GM18498 (cell line): Measurements from ENCODE around the gene SYT8.
"Not testable (repeated sequence)": the region's sequence is repeated elsewhere in the genome, so short reads cannot be mapped to it uniquely, and the experiment has no call there.

ENCODE experiments used
- ATAC-seq: cut with Tn5 transposase; IDR thresholded peaks from one replicate; pipeline ENCODE4 v1.9.1; 2021; ENCODE audit warnings: mild to moderate bottlenecking, moderate library complexity; ENCODE audit not compliant: unreplicated experiment

The SYT8 gene

GRCh38 chr11:1870721-1871466 is 36.1 kb downstream of the SYT8 start:
- no peak for ATAC-seq

- ATAC-seq, result no peak
Measured at GRCh38 chr11:1871531-1871930, 36.7 kb downstream of the SYT8 start.

DNA sequence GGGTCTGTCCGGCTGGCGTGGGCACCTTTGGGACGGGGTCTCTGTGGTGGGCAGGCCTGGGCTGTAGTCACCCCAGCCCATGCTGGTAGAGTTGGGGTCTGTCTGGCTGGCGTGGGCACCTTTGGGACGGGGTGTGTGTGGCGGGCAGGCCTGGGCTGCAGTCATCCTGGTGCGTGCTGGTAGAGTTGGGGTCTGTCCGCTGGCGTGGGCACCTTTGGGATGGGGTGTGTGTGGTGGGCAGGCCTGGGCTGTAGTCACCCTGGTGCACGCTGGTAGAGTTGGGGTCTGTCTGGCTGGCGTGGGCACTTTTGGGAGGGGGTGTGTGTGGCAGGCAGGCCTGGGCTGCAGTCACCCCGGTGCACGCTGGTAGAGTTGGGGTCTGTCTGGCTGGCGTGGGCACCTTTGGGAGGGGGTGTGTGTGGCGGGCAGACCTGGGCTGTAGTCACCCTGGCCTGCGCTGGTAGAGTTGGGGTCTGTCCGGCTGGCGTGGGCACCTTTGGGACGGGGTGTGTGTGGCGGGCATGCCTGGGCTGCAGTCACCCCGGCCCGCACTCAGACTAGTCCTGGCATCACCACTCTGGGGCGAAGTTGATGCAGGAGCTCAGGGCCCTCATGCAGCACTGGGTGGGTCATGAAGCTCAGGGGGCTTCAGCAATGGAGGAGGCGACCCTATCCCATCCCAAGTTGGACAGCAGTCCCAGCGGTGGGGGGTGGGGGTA is 37.6 kb downstream of the SYT8 start:
- no peak for ATAC-seq

DNA sequence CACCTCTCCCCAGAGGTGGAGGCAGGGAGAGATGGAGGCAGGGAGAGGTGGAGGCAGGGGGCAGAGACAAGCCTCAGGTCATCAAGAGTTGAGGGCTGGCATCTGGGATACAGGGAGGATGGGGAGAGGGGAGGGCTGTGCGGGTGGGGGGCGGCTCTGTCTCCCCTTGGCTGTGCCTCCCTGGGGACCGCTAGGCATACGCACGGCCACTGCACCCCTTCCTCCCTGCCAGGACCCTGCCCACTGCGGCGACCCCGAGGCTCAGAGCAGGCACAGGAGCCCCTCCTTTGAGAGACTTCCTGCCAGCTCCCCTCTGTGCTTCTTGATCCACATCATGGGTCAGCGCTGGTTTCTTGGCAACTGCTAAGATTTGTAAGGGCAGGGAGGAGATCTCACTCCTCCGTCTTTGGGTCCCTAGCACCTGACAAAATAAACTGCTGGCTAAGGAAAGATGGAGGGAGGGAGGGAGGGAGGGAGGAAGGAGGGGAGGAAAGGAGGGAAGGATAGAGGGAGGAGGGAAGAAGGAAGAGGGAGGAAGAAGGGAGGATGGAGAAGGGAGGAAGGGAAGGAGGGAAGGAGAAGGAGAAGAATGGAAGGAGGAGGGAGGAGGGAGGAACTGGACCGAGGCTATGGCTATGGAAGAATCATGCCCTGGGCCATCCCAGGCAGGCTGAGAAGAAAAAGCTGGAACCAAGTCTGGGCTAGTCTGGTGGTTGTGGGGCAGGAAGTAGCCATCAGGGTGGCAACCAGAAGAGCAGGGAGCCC is 38.4 kb downstream of the SYT8 start:
- ATAC-seq, result no peak

GRCh38 chr11:1873813-1874150 is 39.0 kb downstream of the SYT8 start:
- not testable (repeated sequence) for ATAC-seq

- not testable (repeated sequence) for ATAC-seq
Measured at GRCh38 chr11:1874441-1875092, 39.8 kb downstream of the SYT8 start.

- ATAC-seq, result no peak
Measured at GRCh38 chr11:1875093-1875850, 40.5 kb downstream of the SYT8 start.

DNA sequence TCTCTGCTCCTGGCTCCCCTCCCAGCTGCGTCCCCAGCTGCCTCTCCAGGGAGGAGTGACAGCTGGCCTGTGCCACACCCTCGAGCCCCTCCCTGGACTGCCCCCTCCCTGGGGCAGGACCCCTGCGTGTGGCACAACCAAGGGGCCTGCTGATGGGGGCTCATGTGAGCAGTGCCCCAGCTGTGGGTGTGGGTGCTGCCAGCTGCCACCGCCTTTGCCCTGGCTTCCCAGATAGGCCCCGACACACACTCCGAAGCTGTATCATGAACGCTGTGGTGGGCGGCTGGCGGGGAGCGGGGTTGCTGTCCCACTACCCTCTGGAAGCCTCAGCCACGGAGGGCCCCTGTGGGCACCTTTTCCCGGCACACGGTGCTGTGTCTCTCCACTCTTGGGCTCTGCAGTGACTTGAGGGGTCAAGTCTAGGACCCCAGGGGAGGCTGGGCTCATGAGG is 41.1 kb downstream of the SYT8 start:
- not testable (repeated sequence) for ATAC-seq

DNA sequence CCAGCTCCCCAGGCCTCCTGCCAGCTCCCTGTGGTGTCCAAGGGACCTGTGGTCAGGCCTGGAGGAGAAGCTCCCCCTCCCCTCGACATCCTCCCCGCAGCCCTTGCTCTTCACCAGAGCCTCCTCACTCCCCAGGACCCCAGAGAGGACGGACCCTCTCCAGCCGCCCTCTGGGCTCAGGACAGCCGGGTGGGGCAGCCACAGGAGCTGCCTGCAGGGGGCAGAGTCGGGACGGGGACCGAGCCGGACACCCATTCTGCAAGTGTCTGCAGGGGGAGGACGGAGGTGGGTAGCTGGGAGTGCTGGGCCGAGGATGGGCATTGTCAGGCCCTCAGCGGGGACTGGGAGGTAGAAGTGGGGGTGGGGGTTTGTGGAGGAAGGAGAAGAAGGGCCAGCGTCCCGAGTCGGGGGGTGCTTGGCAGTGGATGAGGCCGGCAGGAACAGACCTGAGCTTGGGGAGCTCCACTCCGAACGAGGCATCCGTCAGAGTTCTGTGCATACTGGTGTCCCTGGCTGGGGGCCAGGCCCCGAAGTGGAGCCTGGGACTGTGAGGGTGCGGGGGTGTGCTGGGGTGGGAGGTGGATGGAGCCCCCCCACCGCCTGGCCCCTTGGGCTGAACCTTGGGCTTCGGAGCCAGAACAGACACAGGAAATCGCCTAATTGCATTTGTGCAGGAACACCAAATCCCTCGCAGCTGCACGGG is 41.7 kb downstream of the SYT8 start:
- no peak for ATAC-seq

DNA sequence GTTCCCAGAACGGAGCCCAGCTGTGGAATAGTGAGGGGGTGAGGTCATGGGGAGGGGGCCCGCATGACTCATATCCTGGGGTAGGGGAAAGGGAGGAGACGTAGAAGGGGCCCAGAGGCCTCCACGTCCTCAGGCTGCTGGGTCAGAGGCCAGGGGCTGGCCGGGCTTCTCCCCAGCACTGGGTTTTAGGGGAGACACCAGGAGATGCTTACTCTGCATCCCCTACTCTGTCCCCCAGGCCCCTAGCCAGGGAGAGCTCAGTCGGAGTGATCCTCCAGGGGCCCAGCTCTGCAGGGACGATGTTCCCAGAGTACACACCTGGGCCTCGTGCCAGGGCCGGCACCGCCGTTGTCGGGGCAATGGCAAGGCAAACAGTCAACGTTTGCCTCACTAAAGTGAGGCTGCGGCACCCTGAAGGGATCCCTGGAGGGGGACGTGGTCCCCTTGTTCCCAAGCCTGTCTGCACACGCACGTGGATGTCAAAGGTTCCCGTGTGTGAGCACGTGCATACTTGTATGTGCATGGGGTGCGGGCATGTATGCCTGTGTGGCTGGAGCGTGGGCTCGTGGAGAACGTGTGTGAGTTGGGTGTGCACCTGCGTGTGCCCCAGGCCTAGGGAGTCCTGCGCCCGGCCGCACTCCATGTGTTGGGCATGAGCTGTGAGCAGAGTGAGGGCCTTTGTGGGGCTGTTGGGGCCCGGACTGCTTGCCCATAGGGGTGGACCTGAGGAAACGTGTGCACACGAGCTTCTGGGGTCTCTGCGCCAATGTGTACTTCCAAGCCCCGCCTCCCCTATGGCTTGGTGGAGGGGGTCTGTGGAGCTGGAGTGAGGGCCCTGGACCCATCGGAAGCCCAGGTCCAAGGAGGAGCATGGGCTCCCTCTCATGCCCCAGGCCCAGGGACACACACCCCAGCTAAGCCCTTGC is 42.7 kb downstream of the SYT8 start:
- no peak for ATAC-seq

DNA sequence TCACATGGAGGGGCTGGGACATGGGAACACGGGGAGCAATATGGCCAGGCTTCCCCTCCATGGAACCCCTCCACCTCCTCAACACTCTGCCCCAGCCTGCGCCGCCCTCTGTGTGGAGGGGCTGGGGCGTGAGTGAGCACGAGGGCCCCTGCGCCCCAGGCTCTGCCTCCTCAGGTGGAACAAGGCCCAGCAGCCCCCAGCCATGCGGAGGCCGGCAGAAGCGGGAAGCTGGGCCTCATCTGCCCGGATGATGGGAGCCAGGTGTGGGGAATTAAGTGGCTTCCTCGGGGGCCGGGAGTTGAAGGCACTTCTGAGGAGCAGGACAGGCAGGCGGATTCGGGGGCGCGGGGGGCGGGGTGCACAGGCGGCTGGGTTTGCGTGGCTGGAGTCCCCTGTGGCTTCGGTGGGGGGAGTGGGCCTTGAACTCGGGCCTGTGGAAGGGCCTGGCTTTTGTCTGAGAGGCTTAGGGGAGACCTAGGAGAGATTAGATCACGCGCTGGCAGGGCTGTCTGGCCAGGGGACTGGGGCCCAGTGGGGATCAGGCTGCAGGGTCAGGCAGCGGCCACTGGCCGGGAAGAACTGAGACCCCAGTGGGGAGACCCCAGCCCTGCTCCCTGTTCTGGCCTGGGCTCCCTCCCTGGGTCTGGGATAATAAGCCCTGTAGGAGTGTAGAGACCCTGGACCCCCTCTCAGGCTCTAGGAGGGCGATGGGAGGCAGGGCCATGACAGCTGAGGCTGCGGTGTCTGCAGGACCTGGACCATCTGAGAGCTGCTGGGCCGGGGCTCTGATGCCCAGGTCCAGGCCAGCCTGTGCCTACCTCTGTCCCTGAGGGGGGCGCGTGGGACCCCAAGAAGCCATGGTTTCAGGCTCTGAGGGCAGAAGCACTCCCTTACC is 43.6 kb downstream of the SYT8 start:
- ATAC-seq, result no peak

- ATAC-seq, result no peak
Measured at GRCh38 chr11:1879342-1879940, 44.7 kb downstream of the SYT8 start.

- ATAC-seq, result no peak
Measured at GRCh38 chr11:1879941-1880720, 45.3 kb downstream of the SYT8 start.

DNA sequence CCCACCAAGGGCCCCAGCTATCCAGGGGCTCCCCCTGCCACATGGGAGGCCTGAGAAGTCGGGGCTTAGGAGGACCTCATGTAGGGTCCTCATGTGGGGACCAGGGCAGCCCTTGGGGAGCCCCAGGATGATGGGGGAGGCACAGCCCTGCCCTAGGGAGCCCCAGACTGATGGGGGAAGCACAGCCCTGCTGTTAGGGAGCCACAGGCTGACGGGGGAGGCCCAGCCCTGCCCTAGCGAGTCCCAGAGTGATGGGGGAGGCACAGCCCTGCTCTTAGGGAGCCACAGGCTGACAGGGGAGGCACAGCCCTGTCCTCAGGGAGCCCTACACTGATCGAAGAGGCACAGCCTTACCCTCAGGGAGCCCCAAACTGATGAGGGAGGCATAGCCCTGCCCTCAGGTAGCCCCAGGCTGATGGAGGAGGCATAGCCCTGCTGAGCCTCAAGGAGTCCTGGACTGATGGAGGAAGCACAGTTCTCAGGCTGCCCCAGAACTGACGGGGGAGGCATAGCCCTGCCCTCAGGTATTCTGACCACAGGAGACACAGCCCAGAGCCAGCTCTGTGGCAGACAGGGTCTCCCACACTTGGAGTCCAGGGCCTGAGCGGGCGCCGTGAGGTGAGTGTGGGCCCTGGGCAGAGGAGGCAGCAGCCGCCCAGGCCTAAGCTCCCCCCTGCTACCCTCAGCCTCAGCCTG is 46.1 kb downstream of the SYT8 start:
- ATAC-seq, result no peak

GRCh38 chr11:1881442-1882264 is 46.9 kb downstream of the SYT8 start:
- ATAC-seq, result no peak
